ENCODE data around the gene TERC.

DNA sequence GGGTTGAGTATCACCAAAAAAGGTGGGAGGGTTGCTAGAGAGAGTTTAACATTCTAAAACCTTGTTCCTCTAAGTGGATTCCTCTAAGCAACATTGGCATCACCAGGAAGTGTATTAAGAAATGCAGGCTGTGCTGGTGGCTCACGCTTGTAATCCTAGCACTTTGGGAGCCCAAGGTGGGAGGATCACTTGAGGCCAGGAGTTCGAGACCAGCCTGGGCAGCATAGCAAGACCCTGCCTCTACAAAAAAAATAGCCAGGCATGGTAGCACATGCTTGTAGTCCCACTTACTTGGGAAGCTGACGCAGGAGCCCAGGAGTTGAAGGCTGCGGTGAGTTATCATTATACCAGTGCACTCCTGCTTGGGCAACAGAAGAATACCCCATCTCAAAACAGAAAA is 13.0 kb upstream of the TERC start:
- TF ChIP-seq ZNF274 (IDR thresholded peaks at IDR 0.05; ENCODE audit: low read depth, low read length), result no peak
- TF ChIP-seq YY1 (IDR thresholded peaks at IDR 0.05; ENCODE audit: insufficient read depth, insufficient read length), result no peak
- no peak for TF ChIP-seq SUZ12 (IDR thresholded peaks at IDR 0.05; ENCODE audit: extremely low read depth, insufficient read depth, insufficient read length)
